Activated T-helper 1 cell treated with anti-CD3 and anti-CD28 coated beads, Interleukin-2, amount 50 U/mL, for 16 hours (primary cell): ENCODE results near the gene GAGE1.
"Not testable (repeated sequence)": the region's sequence is repeated elsewhere in the genome, so short reads cannot be mapped to it uniquely, and the experiment has no call there.

ENCODE experiments used
- DNase-seq, 2 donors: peaks; one replicate each; pipeline ENCODE4 v3.0.0-alpha.2; 2020; ENCODE audit warnings: low read depth in 1 of 2, low spot score in 1 of 2

GAGE1 gene, protein sequence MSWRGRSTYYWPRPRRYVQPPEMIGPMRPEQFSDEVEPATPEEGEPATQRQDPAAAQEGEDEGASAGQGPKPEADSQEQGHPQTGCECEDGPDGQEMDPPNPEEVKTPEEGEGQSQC

DNA sequence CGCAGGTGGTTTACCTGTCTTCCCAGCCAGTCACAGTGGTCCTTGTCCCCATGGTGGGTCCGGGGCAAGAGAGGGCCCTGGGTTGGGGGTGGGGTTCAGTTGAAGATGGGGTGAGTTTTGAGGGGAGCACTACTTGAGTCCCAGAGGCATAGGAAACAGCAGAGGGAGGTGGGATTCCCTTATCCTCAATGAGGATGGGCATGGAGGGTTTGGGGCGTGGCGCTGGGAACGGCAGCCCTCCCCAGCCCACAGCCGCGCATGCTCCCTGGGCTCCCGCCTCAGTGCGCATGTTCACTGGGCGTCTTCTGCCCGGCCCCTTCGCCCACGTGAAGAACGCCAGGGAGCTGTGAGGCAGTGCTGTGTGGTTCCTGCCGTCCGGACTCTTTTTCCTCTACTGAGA lies at the start of gene GAGE1:
GAGE1 (plus strand) TSS at position 301 of the 400 bp plus-strand sequence. CDS start 1,155 bp downstream, outside the sequence.
- not testable (repeated sequence) for DNase-seq

DNA sequence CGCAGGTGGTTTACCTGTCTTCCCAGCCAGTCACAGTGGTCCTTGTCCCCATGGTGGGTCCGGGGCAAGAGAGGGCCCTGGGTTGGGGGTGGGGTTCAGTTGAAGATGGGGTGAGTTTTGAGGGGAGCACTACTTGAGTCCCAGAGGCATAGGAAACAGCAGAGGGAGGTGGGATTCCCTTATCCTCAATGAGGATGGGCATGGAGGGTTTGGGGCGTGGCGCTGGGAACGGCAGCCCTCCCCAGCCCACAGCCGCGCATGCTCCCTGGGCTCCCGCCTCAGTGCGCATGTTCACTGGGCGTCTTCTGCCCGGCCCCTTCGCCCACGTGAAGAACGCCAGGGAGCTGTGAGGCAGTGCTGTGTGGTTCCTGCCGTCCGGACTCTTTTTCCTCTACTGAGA lies 47.8 kb upstream of the GAGE1 start, which contains the start of gene GAGE12E:
GAGE12E (plus strand) TSS at position 301 of the 400 bp plus-strand sequence. CDS start 1,155 bp downstream, outside the sequence.
- DNase-seq, result not testable (repeated sequence)

DNA sequence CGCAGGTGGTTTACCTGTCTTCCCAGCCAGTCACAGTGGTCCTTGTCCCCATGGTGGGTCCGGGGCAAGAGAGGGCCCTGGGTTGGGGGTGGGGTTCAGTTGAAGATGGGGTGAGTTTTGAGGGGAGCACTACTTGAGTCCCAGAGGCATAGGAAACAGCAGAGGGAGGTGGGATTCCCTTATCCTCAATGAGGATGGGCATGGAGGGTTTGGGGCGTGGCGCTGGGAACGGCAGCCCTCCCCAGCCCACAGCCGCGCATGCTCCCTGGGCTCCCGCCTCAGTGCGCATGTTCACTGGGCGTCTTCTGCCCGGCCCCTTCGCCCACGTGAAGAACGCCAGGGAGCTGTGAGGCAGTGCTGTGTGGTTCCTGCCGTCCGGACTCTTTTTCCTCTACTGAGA lies 38.3 kb upstream of the GAGE1 start, which contains the start of gene GAGE12F:
GAGE12F (plus strand) TSS at position 301 of the 400 bp plus-strand sequence. CDS start 1,155 bp downstream, outside the sequence.
- not testable (repeated sequence) for DNase-seq

DNA sequence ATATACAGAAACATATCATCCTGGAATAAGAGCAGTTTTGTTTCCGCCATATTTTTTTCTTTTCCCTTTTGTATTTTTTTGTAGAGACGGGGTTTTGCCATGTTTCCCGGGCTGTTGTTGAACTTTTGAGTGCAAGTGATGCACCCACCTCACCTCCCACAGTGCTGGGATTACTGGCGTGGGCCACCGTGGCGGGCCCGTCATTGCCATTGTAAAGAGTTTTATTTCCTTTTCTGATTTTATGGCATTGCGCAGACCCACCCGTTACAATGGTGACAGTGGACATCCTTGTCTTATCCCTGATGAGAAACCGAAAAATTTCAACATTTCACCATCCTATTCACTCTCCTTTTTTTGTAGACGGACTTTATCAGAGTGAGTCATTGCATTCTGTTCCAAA lies 30.1 kb upstream of the GAGE1 start:
- DNase-seq, result not testable (repeated sequence)

DNA sequence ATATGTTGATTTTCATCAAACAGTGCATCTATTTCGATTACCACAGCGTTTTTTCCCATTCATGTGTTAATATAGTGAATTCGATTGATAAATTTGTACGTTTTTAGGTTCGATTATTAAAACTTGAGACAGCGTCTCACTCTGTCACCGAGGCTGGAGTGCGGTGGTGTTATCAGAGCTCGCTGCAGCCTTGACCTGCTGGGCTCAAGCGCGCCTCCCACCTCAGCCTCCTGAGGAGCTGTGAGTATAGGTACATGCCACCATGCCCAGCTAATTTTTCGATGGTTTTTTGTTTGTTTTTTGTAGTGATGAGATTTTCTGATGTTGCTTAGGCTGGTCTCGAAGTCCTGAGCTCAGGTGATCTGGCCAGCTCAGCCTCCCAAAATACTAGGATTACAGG lies 29.7 kb upstream of the GAGE1 start:
- DNase-seq, result not testable (repeated sequence)

DNA sequence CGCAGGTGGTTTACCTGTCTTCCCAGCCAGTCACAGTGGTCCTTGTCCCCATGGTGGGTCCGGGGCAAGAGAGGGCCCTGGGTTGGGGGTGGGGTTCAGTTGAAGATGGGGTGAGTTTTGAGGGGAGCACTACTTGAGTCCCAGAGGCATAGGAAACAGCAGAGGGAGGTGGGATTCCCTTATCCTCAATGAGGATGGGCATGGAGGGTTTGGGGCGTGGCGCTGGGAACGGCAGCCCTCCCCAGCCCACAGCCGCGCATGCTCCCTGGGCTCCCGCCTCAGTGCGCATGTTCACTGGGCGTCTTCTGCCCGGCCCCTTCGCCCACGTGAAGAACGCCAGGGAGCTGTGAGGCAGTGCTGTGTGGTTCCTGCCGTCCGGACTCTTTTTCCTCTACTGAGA lies 28.7 kb upstream of the GAGE1 start, which contains the start of gene GAGE12G:
GAGE12G (plus strand) TSS at position 301 of the 400 bp plus-strand sequence. CDS start 1,155 bp downstream, outside the sequence.
- not testable (repeated sequence) for DNase-seq

DNA sequence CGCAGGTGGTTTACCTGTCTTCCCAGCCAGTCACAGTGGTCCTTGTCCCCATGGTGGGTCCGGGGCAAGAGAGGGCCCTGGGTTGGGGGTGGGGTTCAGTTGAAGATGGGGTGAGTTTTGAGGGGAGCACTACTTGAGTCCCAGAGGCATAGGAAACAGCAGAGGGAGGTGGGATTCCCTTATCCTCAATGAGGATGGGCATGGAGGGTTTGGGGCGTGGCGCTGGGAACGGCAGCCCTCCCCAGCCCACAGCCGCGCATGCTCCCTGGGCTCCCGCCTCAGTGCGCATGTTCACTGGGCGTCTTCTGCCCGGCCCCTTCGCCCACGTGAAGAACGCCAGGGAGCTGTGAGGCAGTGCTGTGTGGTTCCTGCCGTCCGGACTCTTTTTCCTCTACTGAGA lies 19.2 kb upstream of the GAGE1 start, which contains the start of gene GAGE12H:
GAGE12H (plus strand) TSS at position 301 of the 400 bp plus-strand sequence. CDS start 1,155 bp downstream, outside the sequence.
- not testable (repeated sequence) for DNase-seq

DNA sequence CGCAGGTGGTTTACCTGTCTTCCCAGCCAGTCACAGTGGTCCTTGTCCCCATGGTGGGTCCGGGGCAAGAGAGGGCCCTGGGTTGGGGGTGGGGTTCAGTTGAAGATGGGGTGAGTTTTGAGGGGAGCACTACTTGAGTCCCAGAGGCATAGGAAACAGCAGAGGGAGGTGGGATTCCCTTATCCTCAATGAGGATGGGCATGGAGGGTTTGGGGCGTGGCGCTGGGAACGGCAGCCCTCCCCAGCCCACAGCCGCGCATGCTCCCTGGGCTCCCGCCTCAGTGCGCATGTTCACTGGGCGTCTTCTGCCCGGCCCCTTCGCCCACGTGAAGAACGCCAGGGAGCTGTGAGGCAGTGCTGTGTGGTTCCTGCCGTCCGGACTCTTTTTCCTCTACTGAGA lies 9.6 kb upstream of the GAGE1 start, which contains the start of gene GAGE2A:
GAGE2A (plus strand) TSS at position 301 of the 400 bp plus-strand sequence. CDS start 1,155 bp downstream, outside the sequence.
- not testable (repeated sequence) for DNase-seq

DNA sequence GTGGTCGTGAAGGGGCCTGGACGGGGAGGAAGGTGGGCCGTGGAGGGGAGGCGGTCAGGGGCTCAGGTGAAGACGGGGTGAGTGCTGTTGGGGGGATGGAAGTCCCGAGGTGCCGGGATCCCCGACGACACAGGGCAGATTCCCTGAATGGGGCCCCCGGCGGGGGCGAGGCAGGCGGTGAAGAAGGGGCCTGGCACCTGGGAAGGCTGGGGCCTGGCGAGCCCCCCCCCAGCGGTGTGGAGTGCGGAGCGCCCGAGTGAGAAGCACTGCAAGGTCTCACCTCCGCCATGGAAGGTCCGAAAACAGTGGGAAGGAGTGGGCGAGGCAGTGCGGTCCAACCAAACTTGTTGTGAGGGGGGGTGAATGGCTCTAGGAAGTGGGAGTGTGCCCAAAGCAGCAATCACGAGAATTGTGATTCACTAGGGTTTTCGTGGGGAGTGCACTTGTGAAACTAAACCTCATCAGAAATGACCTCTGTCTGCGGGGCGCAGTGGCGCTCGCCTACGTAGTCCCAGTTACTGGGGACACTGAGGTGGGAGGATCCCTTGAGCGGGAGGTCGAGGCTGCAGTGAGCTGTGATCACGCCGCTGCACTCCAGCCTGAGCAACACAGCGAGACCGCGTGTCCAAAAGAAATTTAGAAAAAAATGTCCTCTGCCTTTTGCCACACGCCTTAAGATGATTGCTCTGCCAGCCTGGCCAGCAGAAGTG lies 8.9 kb upstream of the GAGE1 start:
- DNase-seq, result peak in 1 of 2 donors; percentile 0

DNA sequence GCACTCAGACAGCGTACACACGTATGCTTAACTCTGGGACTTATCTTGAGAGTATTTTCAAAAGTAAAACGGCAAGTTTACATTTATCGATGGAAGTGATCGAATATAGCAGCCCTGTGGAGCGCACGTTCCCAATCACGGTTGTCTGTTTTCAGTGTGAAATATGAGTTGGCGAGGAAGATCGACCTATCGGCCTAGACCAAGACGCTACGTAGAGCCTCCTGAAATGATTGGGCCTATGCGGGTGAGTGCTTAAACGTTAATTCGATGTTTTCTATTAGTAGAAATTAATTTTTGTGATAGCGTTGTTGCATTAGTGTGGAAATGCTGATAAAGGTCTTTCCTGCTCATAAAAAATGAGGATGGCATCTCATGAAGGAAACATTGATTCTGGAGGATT lies 8.3 kb upstream of the GAGE1 start:
- DNase-seq, result not testable (repeated sequence)

DNA sequence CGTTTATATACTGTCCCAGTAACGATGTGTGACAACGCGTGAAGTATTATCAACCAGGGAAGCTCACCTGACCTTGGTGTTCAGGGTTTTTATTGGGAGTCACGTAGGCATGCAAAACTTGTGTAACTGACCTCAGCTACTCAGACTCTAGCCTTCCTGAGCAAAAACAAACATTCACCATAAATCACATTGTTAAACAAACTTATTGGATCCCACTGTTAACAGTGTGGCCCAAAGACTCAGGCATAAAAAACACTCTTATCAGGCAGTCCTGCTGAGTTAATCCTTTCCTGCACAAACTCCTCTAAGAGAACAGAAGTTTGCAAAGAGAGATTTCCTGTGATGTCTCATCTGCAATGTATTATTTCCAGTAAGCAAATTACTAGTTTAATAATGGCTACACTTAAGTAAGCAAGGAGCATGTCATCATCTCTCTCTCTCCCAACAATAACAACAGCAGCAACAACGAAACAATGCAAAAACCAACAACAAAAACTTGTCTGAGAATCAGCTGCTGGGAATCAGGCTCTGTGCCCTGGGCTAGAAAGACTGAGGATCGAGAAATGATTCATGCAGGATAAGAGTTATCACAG lies 12.0 kb downstream of the GAGE1 start:
- no peak for DNase-seq

DNA sequence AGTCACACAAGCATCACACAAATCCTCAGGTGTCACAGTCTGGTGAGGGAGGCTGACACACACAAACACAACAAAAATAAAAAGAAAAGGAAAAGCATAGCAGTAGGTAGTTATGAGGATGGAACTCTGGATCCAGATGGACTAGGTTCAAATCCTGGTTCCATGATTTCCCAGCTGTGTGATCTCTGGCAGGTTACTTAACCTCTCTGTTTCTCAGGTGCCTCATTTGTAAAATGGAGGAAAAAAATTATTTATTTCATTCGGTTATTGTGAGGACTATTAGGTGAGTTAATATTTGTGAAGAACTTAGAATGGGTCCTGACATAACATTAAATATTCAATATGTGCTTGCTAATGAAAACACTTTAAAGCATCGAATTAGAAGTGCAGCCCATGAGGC lies 19.8 kb downstream of the GAGE1 start:
- DNase-seq, result no peak

DNA sequence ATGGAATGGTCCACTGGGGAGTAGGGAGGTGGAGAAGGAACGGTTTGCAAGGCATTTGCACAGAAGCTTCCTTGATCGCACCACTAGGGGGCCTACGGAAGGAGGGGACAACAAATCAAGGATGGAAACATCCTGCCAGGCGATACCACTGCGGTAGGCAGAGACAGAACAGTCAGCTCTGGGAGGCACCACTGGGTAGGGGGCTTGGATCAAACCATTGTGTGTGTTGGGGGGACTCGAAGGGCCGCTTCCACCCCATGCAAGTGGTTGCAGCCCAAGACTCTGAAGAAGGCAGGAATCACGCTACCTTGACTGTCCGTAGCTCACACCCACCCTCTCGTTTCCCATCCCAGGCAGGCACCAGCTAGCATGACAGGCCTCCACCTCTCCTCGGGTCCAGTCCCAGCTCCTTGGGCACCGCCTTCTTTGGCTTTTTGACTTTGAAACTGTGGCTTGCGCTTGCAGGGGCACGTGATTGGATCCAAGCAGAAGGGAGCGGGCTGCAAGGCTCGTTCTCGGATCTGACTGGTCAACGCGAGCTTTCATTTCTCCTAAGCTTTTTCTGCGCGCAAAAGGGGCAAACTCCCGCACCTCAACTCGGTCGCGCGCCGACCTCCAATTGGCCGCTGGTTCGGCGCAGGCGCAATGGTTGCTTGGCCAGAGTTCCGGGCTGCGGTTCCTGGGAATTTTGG lies 28.4 kb downstream of the GAGE1 start:
- DNase-seq, result no peak

DNA sequence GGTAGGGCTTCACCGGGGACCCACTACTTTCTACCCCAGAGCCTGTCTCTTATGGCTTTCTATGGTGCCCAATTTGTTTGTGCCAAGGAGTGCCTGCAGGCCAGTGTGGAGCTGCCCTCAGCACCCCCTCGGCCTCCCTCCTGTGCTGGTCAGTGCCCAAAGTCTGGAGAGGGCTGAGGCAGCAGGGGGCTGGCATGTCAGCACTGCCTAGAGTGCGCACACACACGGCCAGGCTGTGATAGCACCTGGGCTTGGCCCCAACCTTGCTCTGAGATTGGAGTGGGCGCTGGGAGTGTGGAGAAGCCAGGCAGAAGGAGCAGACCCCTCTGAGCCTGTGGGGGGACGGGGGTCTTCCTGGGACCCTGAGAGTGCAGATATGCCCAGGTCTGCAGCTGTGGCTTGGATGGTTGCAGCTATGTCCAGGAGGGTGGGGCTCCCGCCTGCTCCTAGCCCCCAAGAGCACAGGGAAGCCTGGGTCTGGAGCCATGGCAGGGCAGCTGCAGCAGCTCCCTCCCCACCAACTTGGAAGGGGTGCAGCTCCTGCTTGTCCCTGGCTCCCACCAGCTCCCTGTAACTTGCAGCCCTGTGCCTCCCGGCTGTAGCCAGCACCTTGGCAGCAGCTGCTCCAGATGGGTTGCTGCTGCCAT lies 46.3 kb downstream of the GAGE1 start:
- no peak for DNase-seq

DNA sequence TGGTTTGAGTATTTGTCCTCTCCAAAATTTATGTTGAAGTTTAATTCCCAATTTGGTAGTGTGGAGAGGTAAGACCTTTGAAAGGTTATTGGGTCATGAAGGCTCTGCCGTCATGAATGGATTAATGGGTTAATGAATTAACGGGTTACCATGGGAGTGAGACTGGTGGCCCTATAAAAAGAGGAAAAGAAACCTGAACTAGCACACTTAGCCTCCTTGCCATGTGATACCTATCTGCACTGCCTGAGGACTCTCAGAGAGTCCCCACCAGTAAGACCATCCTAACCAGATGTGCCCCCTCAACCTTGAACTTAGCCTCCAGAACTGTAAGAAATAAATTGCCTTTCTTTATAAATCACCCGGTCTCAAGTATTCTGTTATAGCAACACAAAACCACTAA lies 57.7 kb downstream of the GAGE1 start:
- no peak for DNase-seq
